ENCODE results near the gene ZNF485.
A peak's percentile ranks its signal among the peaks of the same experiment; 100 is the strongest.

Gene ZNF485

DNA sequence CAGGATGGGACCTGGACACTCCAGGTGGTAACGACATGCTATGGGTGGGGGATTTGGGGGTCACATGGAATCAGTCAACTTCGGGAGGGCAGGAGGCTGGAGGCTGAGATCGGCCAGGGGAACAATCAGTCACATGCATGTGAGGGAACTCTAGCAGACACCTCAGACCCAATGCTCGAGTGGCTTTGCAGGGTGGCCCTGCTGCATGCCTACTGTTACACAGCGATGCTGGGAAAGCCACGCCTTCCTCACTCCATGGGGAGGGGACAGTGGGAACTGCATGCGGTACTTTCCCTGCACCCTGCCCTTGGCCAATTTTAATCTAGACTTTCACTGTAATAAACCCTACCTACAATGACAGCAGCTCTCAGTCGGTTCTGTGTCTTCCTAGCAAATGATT lies 49.1 kb downstream of the ZNF485 start:
- ATAC-seq (ENCODE audit: low read depth) (no peak), DNase-seq (ENCODE audit: low spot score) (no peak)
- H3K4me1 ChIP-seq (ENCODE audit: insufficient read depth, poor library complexity, severe bottlenecking) = no peaks in the 10 kb centered on the region
- no peaks in the 10 kb centered on the region for H3K9me3 ChIP-seq (ENCODE audit: severe bottlenecking)
- no peak overlapping the region for H3K27ac ChIP-seq (ENCODE audit: poor library complexity, severe bottlenecking)
- no peak overlapping the region for H3K4me3 ChIP-seq (ENCODE audit: severe bottlenecking)
- H3K27me3 ChIP-seq (ENCODE audit: insufficient read depth, poor library complexity, severe bottlenecking) = no peaks in the 10 kb centered on the region
- no peaks in the 10 kb centered on the region for H3K36me3 ChIP-seq (ENCODE audit: low read depth)
- no peak for TF ChIP-seq CTCF (IDR thresholded peaks at IDR 0.05; ENCODE audit: poor library complexity, severe bottlenecking)

- no peak for DNase-seq (ENCODE audit: low spot score)
- Histone ChIP-seq H3K27ac (ENCODE audit: poor library complexity, severe bottlenecking) (no peak overlapping the region), H3K4me1 (ENCODE audit: insufficient read depth, poor library complexity, severe bottlenecking) (no peaks in the 10 kb centered on the region), H3K36me3 (ENCODE audit: low read depth) (no peaks in the 10 kb centered on the region), H3K4me3 (ENCODE audit: severe bottlenecking) (no peak overlapping the region), H3K27me3 (ENCODE audit: insufficient read depth, poor library complexity, severe bottlenecking) (no peaks in the 10 kb centered on the region), H3K9me3 (ENCODE audit: severe bottlenecking) (no peaks in the 10 kb centered on the region)
- TF ChIP-seq CTCF (IDR thresholded peaks at IDR 0.05; ENCODE audit: poor library complexity, severe bottlenecking) = no peak
- no peak for ATAC-seq (ENCODE audit: low read depth)
These were observed 52.0 kb downstream of the ZNF485 start for GRCh38 chr10:43658227-43658626.

- ATAC-seq (ENCODE audit: low read depth) (no peak), DNase-seq (ENCODE audit: low spot score) (no peak)
- no peak for TF ChIP-seq CTCF (IDR thresholded peaks at IDR 0.05; ENCODE audit: poor library complexity, severe bottlenecking)
- Histone ChIP-seq H3K36me3 (ENCODE audit: low read depth) (no peaks in the 10 kb centered on the region), H3K4me3 (ENCODE audit: severe bottlenecking) (no peak overlapping the region), H3K27ac (ENCODE audit: poor library complexity, severe bottlenecking) (no peak overlapping the region), H3K9me3 (ENCODE audit: severe bottlenecking) (no peaks in the 10 kb centered on the region), H3K27me3 (ENCODE audit: insufficient read depth, poor library complexity, severe bottlenecking) (no peaks in the 10 kb centered on the region), H3K4me1 (ENCODE audit: insufficient read depth, poor library complexity, severe bottlenecking) (no peaks in the 10 kb centered on the region)
These were observed 58.8 kb downstream of the ZNF485 start for GRCh38 chr10:43665054-43665453.

GRCh38 chr10:43666552-43666951 lies 60.3 kb downstream of the ZNF485 start:
- ATAC-seq (ENCODE audit: low read depth) (no peak), DNase-seq (ENCODE audit: low spot score) (no peak)
- H3K27ac ChIP-seq (ENCODE audit: poor library complexity, severe bottlenecking) = no peak overlapping the region
- H3K4me3 ChIP-seq (ENCODE audit: severe bottlenecking) = no peak overlapping the region
- TF ChIP-seq CTCF (IDR thresholded peaks at IDR 0.05; ENCODE audit: poor library complexity, severe bottlenecking) = no peak
- H3K9me3 ChIP-seq (ENCODE audit: severe bottlenecking) = no peaks in the 10 kb centered on the region
- no peaks in the 10 kb centered on the region for H3K27me3 ChIP-seq (ENCODE audit: insufficient read depth, poor library complexity, severe bottlenecking)
- no peaks in the 10 kb centered on the region for H3K4me1 ChIP-seq (ENCODE audit: insufficient read depth, poor library complexity, severe bottlenecking)
- no peaks in the 10 kb centered on the region for H3K36me3 ChIP-seq (ENCODE audit: low read depth)

DNA sequence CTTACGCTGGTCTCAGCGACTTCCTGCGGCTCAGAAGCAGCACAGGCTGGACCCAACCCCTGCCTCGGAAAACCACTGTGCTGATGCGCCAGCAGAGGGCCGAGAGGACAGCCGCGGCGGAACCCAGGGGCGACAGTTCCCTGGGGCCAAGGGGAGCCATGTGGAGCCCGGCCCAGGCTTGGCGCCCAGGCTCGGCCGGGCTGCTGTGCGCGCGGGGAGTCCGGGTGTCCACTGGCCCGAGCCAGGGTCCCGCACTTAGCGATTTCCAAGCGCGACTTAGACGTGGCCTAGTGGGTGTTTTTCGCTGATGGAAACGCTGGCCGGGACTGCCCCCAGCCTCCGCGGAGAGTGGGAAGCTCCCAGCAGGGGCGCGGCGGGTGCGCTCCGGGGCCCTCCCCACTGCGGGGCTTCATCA lies 61.1 kb downstream of the ZNF485 start:
- H3K4me1 ChIP-seq (ENCODE audit: insufficient read depth, poor library complexity, severe bottlenecking) = no peaks in the 10 kb centered on the region
- no peak for TF ChIP-seq CTCF (IDR thresholded peaks at IDR 0.05; ENCODE audit: poor library complexity, severe bottlenecking)
- no peaks in the 10 kb centered on the region for H3K36me3 ChIP-seq (ENCODE audit: low read depth)
- H3K9me3 ChIP-seq (ENCODE audit: severe bottlenecking) = no peaks in the 10 kb centered on the region
- H3K27me3 ChIP-seq (ENCODE audit: insufficient read depth, poor library complexity, severe bottlenecking) = no peaks in the 10 kb centered on the region
- H3K4me3 ChIP-seq (ENCODE audit: severe bottlenecking) = no peak overlapping the region
- no peak for DNase-seq (ENCODE audit: low spot score)
- peak; percentile 54; the same call in 2 of the 3 replicates for ATAC-seq (ENCODE audit: low read depth)
- H3K27ac ChIP-seq (ENCODE audit: poor library complexity, severe bottlenecking) = no peak overlapping the region
